HepG2 (cell line): ENCODE data around the gene MED23. TPM values are rescaled to one million over a fixed set of nuclear protein-coding genes. Genes with fewer than 3 reads are reported as not detected.

Experiments used
- CREBL2 ChIP-seq: sonication (generic); formaldehyde crosslinking; IDR thresholded peaks from 2 replicates; pipeline ENCODE4 v1.8.1; 2023; ENCODE audit warnings: missing genetic modification reagents, mild to moderate bottlenecking, borderline replicate concordance
- CSRNP1 ChIP-seq: sonication (generic); formaldehyde crosslinking; IDR thresholded peaks from 2 replicates; pipeline ENCODE4 v1.8.1; 2023; ENCODE audit warnings: mild to moderate bottlenecking, missing genetic modification reagents
- ESRRA ChIP-seq: sonication (generic); formaldehyde crosslinking; IDR thresholded peaks from 2 replicates; pipeline ENCODE4 v1.5.1; 2020; ENCODE audit warnings: mild to moderate bottlenecking, low read depth, missing genetic modification reagents
- ETS1 ChIP-seq: sonication (generic); formaldehyde crosslinking; IDR thresholded peaks from 2 replicates; pipeline ENCODE4 v1.4.0; 2020; ENCODE audit warnings: missing genetic modification reagents
- GABPA ChIP-seq, 2 experiments: IDR thresholded peaks; 2 replicates each; pipeline ENCODE4 v1.6.1; 2011 to 2016; ENCODE audit warnings: low read depth in 2 of 2, low read length in 1 of 2, missing biosample characterization in 1 of 2, missing genetic modification characterization in 1 of 2
- GZF1 ChIP-seq: sonication (generic); formaldehyde crosslinking; IDR thresholded peaks from 2 replicates; pipeline ENCODE4 v1.5.1; 2020; ENCODE audit warnings: mild to moderate bottlenecking, missing genetic modification reagents
- IRF2 ChIP-seq: IDR thresholded peaks from 2 replicates; pipeline ENCODE4 v1.6.1; 2018; ENCODE audit warnings: missing genetic modification reagents, missing compliant biosample characterization
- MAFF ChIP-seq: IDR thresholded peaks from 2 replicates; pipeline ENCODE4 v1.6.1; 2011; ENCODE audit warnings: low read depth, low read length, improper control_type of control experiment
- MEF2D ChIP-seq: sonication (generic); formaldehyde crosslinking; IDR thresholded peaks from 2 replicates; pipeline ENCODE4 v1.5.1; 2020; ENCODE audit warnings: mild to moderate bottlenecking, missing genetic modification reagents
- SRF ChIP-seq: IDR thresholded peaks from 2 replicates; pipeline ENCODE4 v1.6.1; 2011; ENCODE audit warnings: mild to moderate bottlenecking, low read depth, low read length, moderate library complexity
- ZBTB43 ChIP-seq: sonication (generic); formaldehyde crosslinking; conservative IDR thresholded peaks from 2 replicates; pipeline ENCODE4 v1.4.0; 2020; ENCODE audit warnings: missing genetic modification reagents
- ZNF333 ChIP-seq: sonication (generic); formaldehyde crosslinking; IDR thresholded peaks from 2 replicates; pipeline ENCODE4 v1.4.0; 2020; ENCODE audit warnings: mild to moderate bottlenecking, missing genetic modification reagents, borderline replicate concordance
- polyA plus RNA-seq, 8 experiments: library from polyadenylated mRNA; depleted of rRNA in 3 of 8; stranded (reverse) in 7 of 8; unstranded in 1 of 8; fragments of >200 nt; fragmentation: Illumina TruSeq in 4 of 8; extraction: Trizol in 4 of 8; gene quantifications; 2 replicates each; pipeline versions ENCODE4 v1.2.1 to v1.2.3, GENCODE V29; 2011 to 2016; ENCODE audit warnings: low read depth in 4 of 8, missing spikeins in 1 of 8, mixed read lengths in 1 of 8; ENCODE audit not compliant: insufficient read depth in 1 of 8
- total RNA-seq, 5 experiments: library from RNA; depleted of rRNA; stranded (reverse); fragments of >200 nt; fragmentation: Illumina TruSeq; extraction: Trizol; gene quantifications; 2 replicates each; pipeline ENCODE4 v1.2.3, GENCODE V29; 2016; ENCODE audit warnings: low read depth in 1 of 5
- TF ChIP-seq, protein P1 (sequence below): sonication (generic); formaldehyde crosslinking; IDR thresholded peaks from 2 replicates; pipeline ENCODE4 v1.5.0; 2020; ENCODE audit warnings: mild to moderate bottlenecking, missing genetic modification reagents, borderline replicate concordance
- TF ChIP-seq, protein P2 (sequence below): sonication (generic); formaldehyde crosslinking; IDR thresholded peaks from 2 replicates; pipeline ENCODE4 v1.5.0; 2020; ENCODE audit warnings: missing genetic modification reagents

The MED23 gene
- total and polyA plus RNA-seq, 2 of the 13 experiments (the other 11 are each of a cell fraction or from before 2014, with no cell fraction given) = 34.9 to 50.5 TPM

GRCh38 chr6:131575834-131576478 lies 52.1 kb downstream of the MED23 start (continued):
- no peak for TF ChIP-seq ETS1 (CRISPR knock-in tag)
- TF ChIP-seq ESRRA (CRISPR knock-in tag) = no peak
- TF ChIP-seq, protein P1, sequence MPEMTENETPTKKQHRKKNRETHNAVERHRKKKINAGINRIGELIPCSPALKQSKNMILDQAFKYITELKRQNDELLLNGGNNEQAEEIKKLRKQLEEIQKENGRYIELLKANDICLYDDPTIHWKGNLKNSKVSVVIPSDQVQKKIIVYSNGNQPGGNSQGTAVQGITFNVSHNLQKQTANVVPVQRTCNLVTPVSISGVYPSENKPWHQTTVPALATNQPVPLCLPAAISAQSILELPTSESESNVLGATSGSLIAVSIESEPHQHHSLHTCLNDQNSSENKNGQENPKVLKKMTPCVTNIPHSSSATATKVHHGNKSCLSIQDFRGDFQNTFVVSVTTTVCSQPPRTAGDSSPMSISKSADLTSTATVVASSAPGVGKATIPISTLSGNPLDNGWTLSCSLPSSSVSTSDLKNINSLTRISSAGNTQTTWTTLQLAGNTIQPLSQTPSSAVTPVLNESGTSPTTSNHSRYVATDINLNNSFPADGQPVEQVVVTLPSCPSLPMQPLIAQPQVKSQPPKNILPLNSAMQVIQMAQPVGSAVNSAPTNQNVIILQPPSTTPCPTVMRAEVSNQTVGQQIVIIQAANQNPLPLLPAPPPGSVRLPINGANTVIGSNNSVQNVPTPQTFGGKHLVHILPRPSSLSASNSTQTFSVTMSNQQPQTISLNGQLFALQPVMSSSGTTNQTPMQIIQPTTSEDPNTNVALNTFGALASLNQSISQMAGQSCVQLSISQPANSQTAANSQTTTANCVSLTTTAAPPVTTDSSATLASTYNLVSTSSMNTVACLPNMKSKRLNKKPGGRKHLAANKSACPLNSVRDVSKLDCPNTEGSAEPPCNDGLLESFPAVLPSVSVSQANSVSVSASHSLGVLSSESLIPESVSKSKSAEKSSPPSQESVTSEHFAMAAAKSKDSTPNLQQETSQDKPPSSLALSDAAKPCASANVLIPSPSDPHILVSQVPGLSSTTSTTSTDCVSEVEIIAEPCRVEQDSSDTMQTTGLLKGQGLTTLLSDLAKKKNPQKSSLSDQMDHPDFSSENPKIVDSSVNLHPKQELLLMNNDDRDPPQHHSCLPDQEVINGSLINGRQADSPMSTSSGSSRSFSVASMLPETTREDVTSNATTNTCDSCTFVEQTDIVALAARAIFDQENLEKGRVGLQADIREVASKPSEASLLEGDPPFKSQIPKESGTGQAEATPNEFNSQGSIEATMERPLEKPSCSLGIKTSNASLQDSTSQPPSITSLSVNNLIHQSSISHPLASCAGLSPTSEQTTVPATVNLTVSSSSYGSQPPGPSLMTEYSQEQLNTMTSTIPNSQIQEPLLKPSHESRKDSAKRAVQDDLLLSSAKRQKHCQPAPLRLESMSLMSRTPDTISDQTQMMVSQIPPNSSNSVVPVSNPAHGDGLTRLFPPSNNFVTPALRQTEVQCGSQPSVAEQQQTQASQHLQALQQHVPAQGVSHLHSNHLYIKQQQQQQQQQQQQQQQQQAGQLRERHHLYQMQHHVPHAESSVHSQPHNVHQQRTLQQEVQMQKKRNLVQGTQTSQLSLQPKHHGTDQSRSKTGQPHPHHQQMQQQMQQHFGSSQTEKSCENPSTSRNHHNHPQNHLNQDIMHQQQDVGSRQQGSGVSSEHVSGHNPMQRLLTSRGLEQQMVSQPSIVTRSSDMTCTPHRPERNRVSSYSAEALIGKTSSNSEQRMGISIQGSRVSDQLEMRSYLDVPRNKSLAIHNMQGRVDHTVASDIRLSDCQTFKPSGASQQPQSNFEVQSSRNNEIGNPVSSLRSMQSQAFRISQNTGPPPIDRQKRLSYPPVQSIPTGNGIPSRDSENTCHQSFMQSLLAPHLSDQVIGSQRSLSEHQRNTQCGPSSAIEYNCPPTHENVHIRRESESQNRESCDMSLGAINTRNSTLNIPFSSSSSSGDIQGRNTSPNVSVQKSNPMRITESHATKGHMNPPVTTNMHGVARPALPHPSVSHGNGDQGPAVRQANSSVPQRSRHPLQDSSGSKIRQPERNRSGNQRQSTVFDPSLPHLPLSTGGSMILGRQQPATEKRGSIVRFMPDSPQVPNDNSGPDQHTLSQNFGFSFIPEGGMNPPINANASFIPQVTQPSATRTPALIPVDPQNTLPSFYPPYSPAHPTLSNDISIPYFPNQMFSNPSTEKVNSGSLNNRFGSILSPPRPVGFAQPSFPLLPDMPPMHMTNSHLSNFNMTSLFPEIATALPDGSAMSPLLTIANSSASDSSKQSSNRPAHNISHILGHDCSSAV = no peak
- no peak for TF ChIP-seq ZBTB43 (CRISPR knock-in tag)
- no peak for TF ChIP-seq GZF1 (CRISPR knock-in tag)
- TF ChIP-seq MEF2D (CRISPR knock-in tag) = peak; percentile 58; the same call in 1 of the 2 replicates
- TF ChIP-seq SRF = no peak
- TF ChIP-seq CSRNP1 (CRISPR knock-in tag) = no peak
- no peak for TF ChIP-seq GABPA (IDR thresholded peaks at IDR 0.05; ENCODE audit: low read depth, low read length)
- no peak for TF ChIP-seq GABPA (CRISPR knock-in tag; IDR thresholded peaks at IDR 0.05; ENCODE audit: low read depth)
- TF ChIP-seq, protein P2, sequence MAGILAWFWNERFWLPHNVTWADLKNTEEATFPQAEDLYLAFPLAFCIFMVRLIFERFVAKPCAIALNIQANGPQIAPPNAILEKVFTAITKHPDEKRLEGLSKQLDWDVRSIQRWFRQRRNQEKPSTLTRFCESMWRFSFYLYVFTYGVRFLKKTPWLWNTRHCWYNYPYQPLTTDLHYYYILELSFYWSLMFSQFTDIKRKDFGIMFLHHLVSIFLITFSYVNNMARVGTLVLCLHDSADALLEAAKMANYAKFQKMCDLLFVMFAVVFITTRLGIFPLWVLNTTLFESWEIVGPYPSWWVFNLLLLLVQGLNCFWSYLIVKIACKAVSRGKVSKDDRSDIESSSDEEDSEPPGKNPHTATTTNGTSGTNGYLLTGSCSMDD (CRISPR knock-in tag) = no peak
- TF ChIP-seq CREBL2 (CRISPR knock-in tag) = no peak
- TF ChIP-seq ZNF333 (CRISPR knock-in tag) = no peak
- TF ChIP-seq IRF2 = peak; percentile 51; the same call in 1 of the 2 replicates
- TF ChIP-seq MAFF = no peak
